Head of caudate nucleus (tissue), 42 donors: Measurements from ENCODE around the gene CDADC1.
A peak's percentile ranks its signal among the peaks of the same experiment; 100 is the strongest.

ENCODE experiments used
- DNase-seq, 42 donors: peaks; one replicate each; pipeline versions ENCODE4 v3.0.0 to v3.0.0-alpha.2; 2020 to 2021; ENCODE audit warnings: mixed read lengths in 7 of 42
- intact Hi-C: fragments of 100-400 bp; cut with DNase I; formaldehyde crosslinking; loops from one replicate; pipeline ENCODE4 v1.15.0; 2022

CDADC1 gene

GRCh38 chr13:49226613-49227012 is 21.1 kb upstream of the CDADC1 start:
- peak in 1 of 42 donors; percentile 15 for DNase-seq
- intact Hi-C loops, result no loop called here

GRCh38 chr13:49234741-49235140 is 13.0 kb upstream of the CDADC1 start:
- intact Hi-C loops, result no loop called here
- no peak for DNase-seq

GRCh38 chr13:49235856-49236431 is 11.8 kb upstream of the CDADC1 start:
- intact Hi-C loops, result no loop called here
- DNase-seq, result no peak

- no peak for DNase-seq
- intact Hi-C loops, result no loop called here
Observed at GRCh38 chr13:49238621-49239020, 9.1 kb upstream of the CDADC1 start.

- intact Hi-C loops, result no loop called here
- peak in 1 of 42 donors; percentile 36 for DNase-seq
Observed at GRCh38 chr13:49240017-49240416, 7.7 kb upstream of the CDADC1 start.

- no peak for DNase-seq
- intact Hi-C loops, result no loop called here
Observed at GRCh38 chr13:49241296-49241695, 6.4 kb upstream of the CDADC1 start.

- no peak for DNase-seq
- intact Hi-C loops, result no loop called here
Observed at GRCh38 chr13:49245101-49245500, 2.6 kb upstream of the CDADC1 start.

GRCh38 chr13:49246850-49247642 is 679 bp upstream of the CDADC1 start:
- peak in 2 of 42 donors; percentile 9 to 13 for DNase-seq
- intact Hi-C loops, result no loop called here

GRCh38 chr13:49248622-49249002 is 887 bp downstream of the CDADC1 start:
- no peak for DNase-seq
- intact Hi-C loops, result no loop called here

- DNase-seq, result no peak
- intact Hi-C loops, result no loop called here
Observed at GRCh38 chr13:49251326-49251725, 3.6 kb downstream of the CDADC1 start.

- DNase-seq, result no peak
- intact Hi-C loops, result no loop called here
Observed at GRCh38 chr13:49253310-49253709, 5.6 kb downstream of the CDADC1 start.

GRCh38 chr13:49254007-49254406 is 6.3 kb downstream of the CDADC1 start:
- intact Hi-C loops, result no loop called here
- no peak for DNase-seq

- no peak for DNase-seq
- intact Hi-C loops, result no loop called here
Observed at GRCh38 chr13:49256841-49257240, 9.1 kb downstream of the CDADC1 start.

- intact Hi-C loops, result no loop called here
- no peak for DNase-seq
Observed at GRCh38 chr13:49258089-49258796, 10.5 kb downstream of the CDADC1 start.

- DNase-seq, result no peak
- intact Hi-C loops, result no loop called here
Observed at GRCh38 chr13:49259586-49259985, 11.9 kb downstream of the CDADC1 start.

GRCh38 chr13:49262634-49263033 is 14.9 kb downstream of the CDADC1 start:
- DNase-seq, result no peak
- intact Hi-C loops, result no loop called here

- intact Hi-C loops, result no loop called here
Observed at GRCh38 chr13:49265822-49266221, 18.1 kb downstream of the CDADC1 start.

GRCh38 chr13:49271264-49271663 is 23.5 kb downstream of the CDADC1 start:
- intact Hi-C loops, result no loop called here
- no peak for DNase-seq

More at GRCh38 chr13:49265822-49266221, 18.1 kb downstream of the CDADC1 start:
- no peak for DNase-seq

GRCh38 chr13:49272296-49272695 is 24.6 kb downstream of the CDADC1 start:
- DNase-seq, result no peak
- intact Hi-C loops, result no loop called here

GRCh38 chr13:49278211-49278610 is 30.5 kb downstream of the CDADC1 start:
- no peak for DNase-seq
- intact Hi-C loops, result no loop called here
